Amniotic epithelial cell (primary cell): ENCODE measurements around the gene ZNF680.
"Not testable (repeated sequence)": the region's sequence is repeated elsewhere in the genome, so short reads cannot be mapped to it uniquely, and the experiment has no call there.

Source experiments
- DNase-seq: peaks from one replicate; pipeline ENCODE4 v3.0.0-alpha.2; 2010; ENCODE audit warnings: low read depth

The ZNF680 gene

GRCh38 chr7:64562626-64563278 lies at the start of gene ZNF680:
Gene ZNF680 (minus strand): TSS chr7:64563071. CDS start chr7:64562954, 117 bp downstream.
- DNase-seq = peak; percentile 93

- DNase-seq = no peak
Measured at GRCh38 chr7:64612452-64612851, 49.6 kb upstream of the ZNF680 start.

GRCh38 chr7:64611717-64612116 lies 48.8 kb upstream of the ZNF680 start:
- DNase-seq = no peak

- no peak for DNase-seq
Measured at GRCh38 chr7:64610997-64611396, 48.1 kb upstream of the ZNF680 start.

GRCh38 chr7:64608116-64608910 lies 45.4 kb upstream of the ZNF680 start:
- no peak for DNase-seq

GRCh38 chr7:64606385-64606784 lies 43.5 kb upstream of the ZNF680 start:
- DNase-seq = no peak

- DNase-seq = no peak
Measured at GRCh38 chr7:64603271-64603670, 40.4 kb upstream of the ZNF680 start.

- DNase-seq = peak; percentile 61
Measured at GRCh38 chr7:64602518-64602917, 39.6 kb upstream of the ZNF680 start.

GRCh38 chr7:64602086-64602485 lies 39.2 kb upstream of the ZNF680 start:
- peak; percentile 65 for DNase-seq

GRCh38 chr7:64599359-64599758 lies 36.5 kb upstream of the ZNF680 start:
- no peak for DNase-seq

- DNase-seq = no peak
Measured at GRCh38 chr7:64590971-64591370, 28.1 kb upstream of the ZNF680 start.

- DNase-seq = peak; percentile 99
Measured at GRCh38 chr7:64581926-64582894, 19.3 kb upstream of the ZNF680 start.

- DNase-seq = no peak
Measured at GRCh38 chr7:64581391-64581790, 18.5 kb upstream of the ZNF680 start.

- peak; percentile 80 for DNase-seq
Measured at GRCh38 chr7:64574540-64575099, 11.7 kb upstream of the ZNF680 start.

GRCh38 chr7:64570284-64570605 lies 7.4 kb upstream of the ZNF680 start:
- DNase-seq = not testable (repeated sequence)

GRCh38 chr7:64569372-64570283 lies 6.8 kb upstream of the ZNF680 start:
- peak; percentile 62 for DNase-seq

GRCh38 chr7:64562256-64562625 lies 630 bp downstream of the ZNF680 start:
- DNase-seq = no peak

GRCh38 chr7:64559206-64559605 lies 3.7 kb downstream of the ZNF680 start:
- DNase-seq = peak; percentile 56

GRCh38 chr7:64558781-64559180 lies 4.1 kb downstream of the ZNF680 start:
- peak; percentile 27 for DNase-seq

- DNase-seq = peak; percentile 49
Measured at GRCh38 chr7:64558323-64558705, 4.6 kb downstream of the ZNF680 start.
